GM13976 (cell line): ENCODE measurements around the gene EMILIN1.

Experiments used
- DNase-seq: peaks from one replicate; pipeline ENCODE4 v3.0.0; 2012; ENCODE audit warnings: low spot score
- CTCF ChIP-seq: IDR thresholded peaks from 2 replicates; pipeline ENCODE4 v1.5.1; 2012; ENCODE audit warnings: borderline replicate concordance, mild to moderate bottlenecking; ENCODE audit not compliant: insufficient read depth; ENCODE audit errors: extremely low read depth, missing control alignments, control extremely low read depth
- in situ Hi-C: fragments of 300-500 bp; cut with MboI; formaldehyde crosslinking; loops from one replicate; pipeline ENCODE4 v1.12.0; 2022; ENCODE audit warnings: low sequenced_read_pairs, mixed read lengths, inconsistent platforms; ENCODE audit not compliant: unreplicated experiment

The EMILIN1 gene

DNA sequence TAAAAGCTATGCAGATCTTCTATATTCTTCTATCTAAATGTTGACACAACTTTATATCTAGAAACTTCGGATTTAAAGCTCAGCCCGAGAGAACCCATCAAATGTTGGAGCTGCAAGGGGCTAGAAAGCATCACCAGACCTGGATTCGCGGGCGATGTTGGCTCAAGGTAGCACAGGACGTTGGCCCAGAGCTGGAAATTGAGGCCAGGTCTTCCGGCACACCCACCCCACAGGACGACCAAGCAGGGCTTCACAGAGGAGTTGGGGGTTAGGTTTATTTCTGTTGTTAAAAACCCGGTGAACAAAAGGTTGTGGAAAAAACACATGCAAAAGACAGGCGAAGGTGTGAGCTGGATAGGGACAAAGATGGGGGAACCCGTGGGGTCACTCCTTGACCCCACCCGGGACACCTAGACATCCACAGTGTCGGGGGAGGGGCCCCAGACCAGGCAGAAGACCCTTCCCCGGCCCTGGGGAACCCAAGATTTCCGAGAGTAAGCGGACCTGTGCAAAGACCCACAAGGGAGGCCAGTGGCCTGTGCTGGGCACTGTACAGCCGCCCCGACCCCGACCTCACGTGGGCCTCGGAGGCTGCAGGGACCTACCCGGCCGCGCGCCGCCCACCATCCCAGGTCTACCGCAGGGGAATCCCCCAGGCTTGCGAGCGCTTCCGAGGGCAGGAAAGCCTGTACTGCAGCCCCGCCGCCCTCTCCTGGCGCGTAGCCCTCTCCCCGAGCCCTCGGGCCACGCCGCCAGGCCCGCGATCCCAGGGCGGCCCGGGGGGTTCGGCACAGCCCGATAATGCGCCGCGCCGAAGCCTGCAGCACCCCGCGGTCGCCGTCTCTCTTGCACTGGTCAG lies 28.8 kb upstream of the EMILIN1 start:
- peak; percentile 88 for DNase-seq
- in situ Hi-C loops, result no loop called here
- TF ChIP-seq CTCF, result no peak

DNA sequence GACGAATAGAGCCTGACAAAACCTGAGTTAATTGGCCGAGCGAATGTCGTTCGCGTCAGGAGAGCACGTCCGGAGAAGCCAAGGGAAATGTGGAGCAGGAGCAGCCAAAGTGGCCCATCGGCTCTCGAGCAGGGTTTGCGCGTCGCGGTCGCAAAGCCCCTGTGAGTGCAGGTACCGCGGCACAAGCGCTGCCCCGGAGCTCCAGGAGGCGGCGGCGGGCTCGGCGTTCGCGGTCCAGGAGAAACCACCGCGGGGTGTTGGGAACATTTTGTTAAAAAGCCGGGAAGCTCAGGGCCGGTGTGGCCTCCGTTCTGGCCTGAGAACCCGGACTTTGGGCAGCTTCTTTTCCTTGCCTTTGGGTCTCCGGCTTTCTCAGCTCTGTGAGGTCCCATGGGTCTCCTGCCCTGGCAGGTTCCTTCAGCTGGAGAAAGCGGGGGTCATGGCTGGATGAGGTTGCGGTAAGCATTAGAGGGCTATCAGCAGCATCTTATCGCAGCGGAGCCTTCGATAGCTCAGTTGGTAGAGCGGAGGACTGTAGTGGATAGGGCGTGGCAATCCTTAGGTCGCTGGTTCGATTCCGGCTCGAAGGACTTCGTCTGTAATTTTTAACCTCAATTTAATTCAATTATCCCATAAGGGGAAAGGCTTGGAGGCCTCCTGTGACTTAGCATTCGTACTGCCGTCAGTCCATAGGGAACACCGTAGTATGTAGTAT lies 28.0 kb upstream of the EMILIN1 start:
- no peak for TF ChIP-seq CTCF
- peak; percentile 87 for DNase-seq
- in situ Hi-C loops, result no loop called here

GRCh38 chr2:27050996-27051901 lies 27.2 kb upstream of the EMILIN1 start, which contains the start of gene AGBL5:
TSS of gene AGBL5 (plus strand) at chr2:27051668. CDS start at chr2:27052959, 1,291 bp downstream.
- in situ Hi-C loops, result no loop called here
- no peak for TF ChIP-seq CTCF
- DNase-seq, result peak; percentile 99

DNA sequence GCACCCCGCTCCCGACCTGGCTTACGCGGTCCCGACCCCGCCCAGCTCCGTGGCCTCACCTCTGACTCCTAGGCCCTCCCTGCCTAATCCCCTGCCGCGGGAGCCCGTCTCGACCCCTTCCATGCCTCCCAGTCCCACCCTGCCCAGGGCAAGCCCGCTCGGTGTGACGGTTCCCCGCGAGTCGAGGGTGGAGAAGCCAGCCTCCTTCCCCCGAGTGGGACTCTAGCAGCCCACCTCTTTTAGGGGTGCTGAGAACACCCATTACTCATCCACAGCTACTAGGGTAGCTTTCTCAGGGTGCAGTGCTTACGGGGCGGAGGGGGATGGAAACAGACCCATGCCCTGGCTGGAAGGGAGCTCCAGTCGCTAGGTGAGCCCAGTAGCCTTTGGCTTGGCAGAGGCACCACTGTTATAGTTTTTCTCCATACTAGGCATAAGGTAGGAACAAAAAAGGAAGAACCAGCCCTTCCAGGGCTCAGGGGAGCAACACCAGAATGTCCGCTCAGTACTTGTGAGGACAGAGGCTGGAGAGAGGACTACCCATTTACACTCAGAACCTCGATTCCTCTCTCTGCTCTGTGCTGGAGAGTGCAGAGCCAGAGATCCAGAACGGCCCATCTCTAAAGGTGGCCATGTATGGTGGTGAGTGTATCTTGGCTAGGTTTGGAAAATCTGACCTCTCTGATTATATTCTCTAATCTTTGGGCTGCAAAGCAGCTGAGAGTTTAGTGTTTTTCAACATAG lies 26.3 kb upstream of the EMILIN1 start:
- in situ Hi-C loops, result no loop called here
- DNase-seq, result peak; percentile 41
- no peak for TF ChIP-seq CTCF

- no peak for DNase-seq
- in situ Hi-C loops, result no loop called here
- TF ChIP-seq CTCF, result no peak
Observed at GRCh38 chr2:27053321-27053720, 25.1 kb upstream of the EMILIN1 start.
